Measurements from ENCODE around the gene SERPINB6.
"Not testable (repeated sequence)": the region's sequence is repeated elsewhere in the genome, so short reads cannot be mapped to it uniquely, and the experiment has no call there.

SERPINB6 gene

DNA sequence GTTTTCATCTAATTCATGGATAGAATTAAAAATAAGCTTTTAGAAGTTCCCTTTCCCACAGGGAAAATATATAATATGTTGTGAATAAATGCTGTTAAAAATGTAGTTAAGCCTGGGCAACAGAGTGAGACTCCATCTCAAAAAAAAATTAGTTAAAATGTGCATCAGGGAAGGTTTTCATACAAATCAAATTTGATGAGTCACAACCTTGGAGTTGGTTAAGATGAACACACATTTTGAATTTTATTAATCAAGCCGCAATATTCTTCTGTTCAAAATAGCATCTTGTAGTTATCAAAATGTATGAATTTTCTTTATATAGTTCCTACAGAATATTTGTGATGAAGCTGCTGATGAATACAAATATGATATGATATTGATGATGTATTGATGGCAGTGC lies 37.3 kb downstream of the SERPINB6 start:
- Histone ChIP-seq H3K27ac (ENCODE audit: low read depth, low read length) (no peak overlapping the region), H3K4me2 (ENCODE audit: low read length) (no peak overlapping the region), H3K9me2 (replicated peaks; ENCODE audit: control insufficient read depth, low read length) (no peaks in the 10 kb centered on the region), H3K79me2 (ENCODE audit: control insufficient read depth, low read length) (no peaks in the 10 kb centered on the region), H3K4me1 (ENCODE audit: control insufficient read depth, low read length) (peaks cover 19% of the 10 kb centered on the region), H4K20me1 (ENCODE audit: control insufficient read depth, insufficient read depth, low read depth, low read length) (no peaks in the 10 kb centered on the region), H3K4me3 (ENCODE audit: low read length) (no peak overlapping the region), H3K27me3 (ENCODE audit: control insufficient read depth, low read length) (no peaks in the 10 kb centered on the region), H3K36me3 (ENCODE audit: control insufficient read depth, low read length) (no peaks in the 10 kb centered on the region), H3K9me3 (ENCODE audit: control insufficient read depth, insufficient read depth, low read length) (peaks cover 4% of the 10 kb centered on the region; the same call in 1 of the 2 replicates), H3F3A (ENCODE audit: control insufficient read depth, insufficient read depth) (peaks cover 6% of the 10 kb centered on the region; the same call in 1 of the 2 replicates)
- TF ChIP-seq, protein P1, sequence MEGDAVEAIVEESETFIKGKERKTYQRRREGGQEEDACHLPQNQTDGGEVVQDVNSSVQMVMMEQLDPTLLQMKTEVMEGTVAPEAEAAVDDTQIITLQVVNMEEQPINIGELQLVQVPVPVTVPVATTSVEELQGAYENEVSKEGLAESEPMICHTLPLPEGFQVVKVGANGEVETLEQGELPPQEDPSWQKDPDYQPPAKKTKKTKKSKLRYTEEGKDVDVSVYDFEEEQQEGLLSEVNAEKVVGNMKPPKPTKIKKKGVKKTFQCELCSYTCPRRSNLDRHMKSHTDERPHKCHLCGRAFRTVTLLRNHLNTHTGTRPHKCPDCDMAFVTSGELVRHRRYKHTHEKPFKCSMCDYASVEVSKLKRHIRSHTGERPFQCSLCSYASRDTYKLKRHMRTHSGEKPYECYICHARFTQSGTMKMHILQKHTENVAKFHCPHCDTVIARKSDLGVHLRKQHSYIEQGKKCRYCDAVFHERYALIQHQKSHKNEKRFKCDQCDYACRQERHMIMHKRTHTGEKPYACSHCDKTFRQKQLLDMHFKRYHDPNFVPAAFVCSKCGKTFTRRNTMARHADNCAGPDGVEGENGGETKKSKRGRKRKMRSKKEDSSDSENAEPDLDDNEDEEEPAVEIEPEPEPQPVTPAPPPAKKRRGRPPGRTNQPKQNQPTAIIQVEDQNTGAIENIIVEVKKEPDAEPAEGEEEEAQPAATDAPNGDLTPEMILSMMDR (IDR thresholded peaks at IDR 0.05; ENCODE audit: low read depth, low read length, poor library complexity, severe bottlenecking): no peak
- no peak for TF ChIP-seq EZH2phosphoT487 (IDR thresholded peaks at IDR 0.05; ENCODE audit: borderline replicate concordance, low read length)

DNA sequence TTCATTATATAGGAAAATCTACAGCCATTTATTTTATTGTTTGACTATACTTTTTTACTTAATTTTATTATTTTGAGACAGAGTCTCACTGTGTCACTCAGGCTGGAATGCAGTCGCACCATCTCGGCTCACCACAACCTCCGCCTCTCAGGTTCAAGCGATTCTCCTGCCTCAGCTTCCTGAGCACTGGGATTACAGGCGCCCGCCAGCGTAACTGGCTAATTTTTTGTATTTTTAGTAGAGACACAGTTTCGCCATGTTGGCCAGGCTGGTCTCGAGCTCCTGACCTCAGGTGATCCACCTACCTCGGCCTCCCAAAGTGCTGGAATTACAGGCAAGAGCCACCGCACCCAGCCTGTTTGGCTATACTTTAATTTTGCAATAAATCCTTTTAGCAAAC lies 38.5 kb downstream of the SERPINB6 start:
- H3K4me3 ChIP-seq (ENCODE audit: low read length); H3K9me3 ChIP-seq (ENCODE audit: control insufficient read depth, insufficient read depth, low read length); H3F3A ChIP-seq (ENCODE audit: control insufficient read depth, insufficient read depth); H3K36me3 ChIP-seq (ENCODE audit: control insufficient read depth, low read length); H3K4me2 ChIP-seq (ENCODE audit: low read length); H3K79me2 ChIP-seq (ENCODE audit: control insufficient read depth, low read length); H3K27ac ChIP-seq (ENCODE audit: low read depth, low read length); H4K20me1 ChIP-seq (ENCODE audit: control insufficient read depth, insufficient read depth, low read depth, low read length); H3K9me2 ChIP-seq (replicated peaks; ENCODE audit: control insufficient read depth, low read length); H3K27me3 ChIP-seq (ENCODE audit: control insufficient read depth, low read length): not testable (repeated sequence)
- peaks cover 19% of the 10 kb centered on the region for H3K4me1 ChIP-seq (ENCODE audit: control insufficient read depth, low read length)

DNA sequence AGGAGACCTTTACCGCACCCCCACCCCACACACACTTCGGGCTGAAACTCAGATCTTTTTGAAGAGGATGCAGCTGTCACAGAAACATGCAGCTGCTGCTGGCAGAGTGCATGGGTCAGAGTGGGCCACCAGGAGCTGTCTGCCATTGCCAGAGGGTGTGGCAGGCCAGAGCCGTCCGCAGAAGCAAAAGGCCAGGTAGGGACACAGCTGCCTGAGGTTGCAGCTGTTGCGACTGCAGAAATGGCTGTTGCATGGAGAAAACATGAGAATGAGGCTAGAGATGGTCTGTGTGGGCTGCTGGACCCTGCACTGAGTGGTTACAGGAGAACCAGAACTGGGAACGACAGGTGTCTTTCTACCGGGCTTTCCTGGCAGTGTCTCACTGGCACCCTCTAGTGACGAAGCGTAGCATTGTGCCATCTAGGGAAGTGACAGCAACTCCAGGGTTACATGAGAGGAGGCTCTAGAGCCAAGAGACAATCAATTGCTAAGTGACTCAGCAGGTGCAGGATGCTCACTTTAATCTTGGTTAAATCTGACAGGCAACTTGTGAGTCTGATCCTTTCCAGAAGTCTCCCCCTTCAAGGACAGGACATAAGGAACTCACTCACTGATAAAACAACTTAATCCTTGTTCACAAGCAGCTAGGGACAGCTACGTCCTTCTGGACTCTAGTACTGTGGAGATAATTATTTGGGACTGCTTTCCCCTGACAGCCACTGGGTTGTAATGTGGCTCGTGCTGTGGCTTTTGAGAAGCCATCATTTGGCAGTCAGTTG lies 39.2 kb downstream of the SERPINB6 start:
- H3F3A ChIP-seq (ENCODE audit: control insufficient read depth, insufficient read depth): peaks cover 6% of the 10 kb centered on the region; the same call in 1 of the 2 replicates
- no peaks in the 10 kb centered on the region for H3K79me2 ChIP-seq (ENCODE audit: control insufficient read depth, low read length)
- H4K20me1 ChIP-seq (ENCODE audit: control insufficient read depth, insufficient read depth, low read depth, low read length): no peaks in the 10 kb centered on the region
- H3K9me3 ChIP-seq (ENCODE audit: control insufficient read depth, insufficient read depth, low read length): peaks cover 3% of the 10 kb centered on the region; the same call in 1 of the 2 replicates
- H3K4me1 ChIP-seq (ENCODE audit: control insufficient read depth, low read length): peaks cover 19% of the 10 kb centered on the region
- peak overlapping the region; percentile 45 for H3K4me3 ChIP-seq (ENCODE audit: low read length)
- no peaks in the 10 kb centered on the region for H3K9me2 ChIP-seq (replicated peaks; ENCODE audit: control insufficient read depth, low read length)
- no peak for TF ChIP-seq EZH2phosphoT487 (IDR thresholded peaks at IDR 0.05; ENCODE audit: borderline replicate concordance, low read length)
- TF ChIP-seq, protein P1 (IDR thresholded peaks at IDR 0.05; ENCODE audit: low read depth, low read length, poor library complexity, severe bottlenecking): peak; percentile 97
- no peaks in the 10 kb centered on the region for H3K36me3 ChIP-seq (ENCODE audit: control insufficient read depth, low read length)
- H3K27me3 ChIP-seq (ENCODE audit: control insufficient read depth, low read length): no peaks in the 10 kb centered on the region
- no peak overlapping the region for H3K27ac ChIP-seq (ENCODE audit: low read depth, low read length)
- peak overlapping the region; percentile 63 for H3K4me2 ChIP-seq (ENCODE audit: low read length)

DNA sequence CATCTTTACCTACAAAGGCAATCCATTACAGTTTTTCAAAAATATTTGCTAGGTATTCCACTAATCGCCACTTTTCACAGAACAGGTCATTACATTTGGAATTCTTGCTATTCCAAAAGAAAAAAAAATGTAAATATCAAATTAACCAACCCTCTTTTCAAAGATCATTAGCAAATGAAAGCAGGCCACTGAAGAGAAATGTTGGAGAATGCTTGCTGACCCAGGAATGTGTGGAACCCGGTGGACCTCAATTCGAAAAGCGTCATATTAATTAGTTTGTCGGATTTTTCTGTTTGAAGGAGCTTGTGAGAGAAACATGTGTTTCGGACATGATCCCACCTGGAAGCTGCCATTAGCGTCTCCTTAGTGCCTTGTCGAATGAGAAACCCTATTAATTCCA lies 40.3 kb downstream of the SERPINB6 start:
- Histone ChIP-seq H3F3A (ENCODE audit: control insufficient read depth, insufficient read depth) (peaks cover 6% of the 10 kb centered on the region; the same call in 1 of the 2 replicates), H3K4me3 (ENCODE audit: low read length) (no peak overlapping the region), H3K4me1 (ENCODE audit: control insufficient read depth, low read length) (peaks cover 19% of the 10 kb centered on the region), H3K27me3 (ENCODE audit: control insufficient read depth, low read length) (no peaks in the 10 kb centered on the region), H3K9me2 (replicated peaks; ENCODE audit: control insufficient read depth, low read length) (no peaks in the 10 kb centered on the region), H3K27ac (ENCODE audit: low read depth, low read length) (no peak overlapping the region), H3K79me2 (ENCODE audit: control insufficient read depth, low read length) (no peaks in the 10 kb centered on the region), H4K20me1 (ENCODE audit: control insufficient read depth, insufficient read depth, low read depth, low read length) (no peaks in the 10 kb centered on the region), H3K36me3 (ENCODE audit: control insufficient read depth, low read length) (no peaks in the 10 kb centered on the region), H3K9me3 (ENCODE audit: control insufficient read depth, insufficient read depth, low read length) (peaks cover 3% of the 10 kb centered on the region; the same call in 1 of the 2 replicates), H3K4me2 (ENCODE audit: low read length) (no peak overlapping the region)
- no peak for TF ChIP-seq EZH2phosphoT487 (IDR thresholded peaks at IDR 0.05; ENCODE audit: borderline replicate concordance, low read length)
- TF ChIP-seq, protein P1 (IDR thresholded peaks at IDR 0.05; ENCODE audit: low read depth, low read length, poor library complexity, severe bottlenecking): no peak

DNA sequence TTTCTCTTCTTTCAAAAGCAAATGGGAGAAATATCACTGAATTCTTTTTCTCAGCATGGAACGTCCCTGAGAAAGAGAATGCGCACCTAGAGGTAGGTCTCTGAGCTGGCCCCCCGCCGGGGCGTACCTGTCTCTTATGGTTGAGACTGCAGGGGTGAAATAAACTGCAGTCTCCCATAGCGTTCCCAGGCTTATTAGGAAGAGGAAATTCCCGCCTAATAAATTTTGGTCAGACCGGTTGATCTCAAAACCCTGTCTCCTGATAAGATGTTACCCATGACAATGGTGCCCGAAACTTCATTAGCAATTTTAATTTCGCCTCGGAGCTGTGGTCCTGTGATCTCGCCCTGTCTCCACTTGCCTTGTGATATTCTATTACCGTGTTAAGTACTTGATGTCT lies 43.4 kb downstream of the SERPINB6 start:
- H3K4me3 ChIP-seq (ENCODE audit: low read length); H3F3A ChIP-seq (ENCODE audit: control insufficient read depth, insufficient read depth); H3K4me2 ChIP-seq (ENCODE audit: low read length); H3K79me2 ChIP-seq (ENCODE audit: control insufficient read depth, low read length); H3K27ac ChIP-seq (ENCODE audit: low read depth, low read length); H3K9me2 ChIP-seq (replicated peaks; ENCODE audit: control insufficient read depth, low read length); H4K20me1 ChIP-seq (ENCODE audit: control insufficient read depth, insufficient read depth, low read depth, low read length); H3K36me3 ChIP-seq (ENCODE audit: control insufficient read depth, low read length); H3K27me3 ChIP-seq (ENCODE audit: control insufficient read depth, low read length); H3K9me3 ChIP-seq (ENCODE audit: control insufficient read depth, insufficient read depth, low read length): not testable (repeated sequence)
- peaks cover 16% of the 10 kb centered on the region for H3K4me1 ChIP-seq (ENCODE audit: control insufficient read depth, low read length)
